GM18499 (cell line): ENCODE results near the gene NR4A2.
"Not testable (repeated sequence)": the region's sequence is repeated elsewhere in the genome, so short reads cannot be mapped to it uniquely, and the experiment has no call there.

Experiments used
- ATAC-seq: cut with Tn5 transposase; IDR thresholded peaks from one replicate; pipeline ENCODE4 v1.9.1; 2021; ENCODE audit warnings: moderate number of reproducible peaks; ENCODE audit not compliant: insufficient read depth, unreplicated experiment

The NR4A2 gene

GRCh38 chr2:156322686-156323231, 9.8 kb downstream of the NR4A2 start:
- no peak for ATAC-seq

GRCh38 chr2:156322051-156322685, 10.4 kb downstream of the NR4A2 start:
- no peak for ATAC-seq

DNA sequence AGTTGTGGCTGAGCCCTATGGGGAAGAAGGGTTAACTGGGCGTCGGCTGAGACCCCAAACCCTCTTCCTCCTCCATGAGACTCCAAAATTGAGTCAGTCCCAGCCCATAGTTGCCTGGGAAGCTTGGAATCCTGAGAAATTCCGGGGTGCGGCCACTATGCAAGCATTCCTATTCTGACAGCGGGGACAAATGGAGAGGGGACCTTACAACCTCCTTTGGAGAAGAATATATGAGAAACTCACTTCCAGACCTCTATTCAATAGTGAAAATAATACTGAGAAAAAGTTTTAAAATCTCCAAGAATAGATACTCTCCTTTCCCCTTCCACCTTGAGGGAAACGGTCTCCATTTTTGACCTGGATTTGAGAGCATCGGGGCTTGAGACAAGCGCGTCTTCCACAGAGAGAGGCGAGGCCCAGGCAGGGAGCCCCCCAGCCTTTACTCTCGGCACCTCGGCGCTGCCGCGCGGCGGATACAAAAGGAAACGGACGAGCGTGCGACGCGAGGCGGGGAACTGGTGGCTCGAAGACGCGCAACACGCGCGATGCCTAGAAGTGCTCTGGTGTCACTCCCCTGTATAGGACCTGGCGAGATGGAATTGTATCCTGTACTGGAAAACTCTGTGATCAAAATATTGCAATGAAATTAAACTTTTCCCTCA, 11.1 kb downstream of the NR4A2 start:
- no peak for ATAC-seq

GRCh38 chr2:156320486-156321098, 11.9 kb downstream of the NR4A2 start:
- no peak for ATAC-seq

- no peak for ATAC-seq
Observed at GRCh38 chr2:156319811-156320485, 12.6 kb downstream of the NR4A2 start.

- ATAC-seq: no peak
Observed at GRCh38 chr2:156317631-156318030, 14.9 kb downstream of the NR4A2 start.

- ATAC-seq: no peak
Observed at GRCh38 chr2:156311976-156312375, 20.5 kb downstream of the NR4A2 start.

DNA sequence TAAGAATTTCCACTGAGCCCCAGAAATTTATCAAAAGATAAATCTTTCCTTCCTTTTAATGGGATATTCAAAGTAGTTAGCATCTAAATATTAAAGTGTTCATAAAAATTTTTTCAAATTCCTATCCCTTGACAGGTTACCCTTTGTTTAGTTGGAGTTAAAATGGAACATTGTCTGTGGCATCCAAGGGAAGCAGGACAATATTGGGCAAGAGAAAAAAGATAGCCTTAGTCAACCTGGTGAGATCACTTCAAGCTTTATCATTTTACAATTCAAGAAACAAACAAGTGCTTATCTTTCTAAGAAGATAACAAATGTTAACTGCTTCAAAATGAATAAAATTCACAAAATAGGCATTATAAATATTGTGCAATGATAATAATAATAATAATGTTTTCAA, 21.7 kb downstream of the NR4A2 start:
- no peak for ATAC-seq

DNA sequence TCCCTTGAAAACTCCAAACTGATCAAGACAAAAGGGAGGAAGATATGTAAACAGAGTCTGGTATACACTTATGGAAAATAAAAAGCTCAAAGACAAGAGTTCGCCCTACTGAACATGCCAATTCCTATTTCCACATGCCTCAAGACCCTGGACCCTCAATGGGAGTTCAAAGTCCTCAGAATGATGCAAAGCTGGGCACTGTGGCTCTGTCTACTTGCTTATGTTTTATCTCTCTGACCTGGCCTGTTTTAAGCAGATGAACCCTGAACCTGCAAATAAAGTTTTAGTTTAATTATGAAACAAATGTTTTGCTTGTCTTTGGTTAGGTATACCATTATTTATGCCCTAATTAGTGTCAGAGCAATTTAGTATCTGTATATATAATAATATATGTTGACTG, 22.6 kb downstream of the NR4A2 start:
- no peak for ATAC-seq

DNA sequence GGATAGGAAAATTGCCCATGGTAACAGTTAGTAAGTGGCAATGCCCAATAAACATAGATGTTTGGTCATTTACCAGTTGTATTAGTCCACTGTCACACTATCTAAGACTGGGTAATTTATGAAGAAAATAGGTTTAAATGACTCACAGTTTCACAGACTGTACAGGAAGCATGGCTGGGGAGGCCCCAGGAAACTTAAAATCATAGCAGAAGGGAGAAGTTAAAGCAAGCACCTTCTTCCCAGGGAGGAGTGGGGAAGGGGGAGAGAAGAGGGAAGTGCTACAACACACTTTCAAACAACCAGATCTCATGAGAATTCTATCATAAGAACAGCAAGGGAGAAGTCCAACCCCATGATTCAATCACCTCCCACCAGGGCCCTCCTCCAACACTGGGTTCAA, 23.4 kb downstream of the NR4A2 start:
- ATAC-seq: peak; percentile 83

DNA sequence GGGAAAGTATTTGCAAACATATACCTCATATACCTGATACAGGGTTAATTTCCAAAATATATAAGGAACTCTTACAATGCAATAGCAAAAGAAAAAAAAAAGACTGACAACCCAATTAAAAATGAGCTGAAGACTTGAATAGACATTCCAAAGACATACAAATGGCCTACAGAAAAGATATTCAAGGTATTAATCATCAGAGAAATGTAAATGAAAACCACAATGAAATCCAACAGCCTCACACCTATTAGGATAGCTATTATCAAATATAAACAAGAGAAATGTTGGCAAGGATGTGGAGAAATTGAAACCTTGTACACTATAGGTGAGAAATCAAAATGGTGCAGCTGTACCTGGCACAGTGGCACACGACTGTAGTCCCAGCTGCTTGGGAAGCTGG, 25.7 kb downstream of the NR4A2 start:
- no peak for ATAC-seq

- ATAC-seq: no peak
Observed at GRCh38 chr2:156305121-156305520, 27.4 kb downstream of the NR4A2 start.

GRCh38 chr2:156300337-156300736, 32.2 kb downstream of the NR4A2 start:
- no peak for ATAC-seq

GRCh38 chr2:156294945-156295580, 37.5 kb downstream of the NR4A2 start:
- no peak for ATAC-seq

- ATAC-seq: not testable (repeated sequence)
Observed at GRCh38 chr2:156293382-156293781, 39.1 kb downstream of the NR4A2 start.

- ATAC-seq: no peak
Observed at GRCh38 chr2:156279446-156280150, 52.9 kb downstream of the NR4A2 start.
